ENCODE results near the gene KCNMA1.

GRCh38 chr10:77104459-77104980 is 533.1 kb downstream of the KCNMA1 start:
- TF ChIP-seq CTCF (IDR thresholded peaks at IDR 0.05) (no peak), POLR2A (IDR thresholded peaks at IDR 0.05) (no peak), EP300 (IDR thresholded peaks at IDR 0.05; ENCODE audit: low read depth) (no peak)
